OCI-M2 (cell line): ENCODE data around the gene MCF2L2.

Experiments
- DNase-seq: peaks from one replicate; lab custom pipeline; 2025; ENCODE audit not compliant: unreplicated experiment; lab: John Stamatoyannopoulos, UW

MCF2L2 gene

GRCh38 chr3:183300996-183301562, 127.3 kb downstream of the MCF2L2 start:
- no peak for DNase-seq

- no peak for DNase-seq
Measured at GRCh38 chr3:183299976-183300375, 128.4 kb downstream of the MCF2L2 start.

GRCh38 chr3:183298701-183299153, 129.7 kb downstream of the MCF2L2 start:
- DNase-seq, result no peak

- no peak for DNase-seq
Measured at GRCh38 chr3:183296944-183297343, 131.5 kb downstream of the MCF2L2 start.

- no peak for DNase-seq
Measured at GRCh38 chr3:183295211-183295610, 133.2 kb downstream of the MCF2L2 start.

GRCh38 chr3:183293966-183294365, 134.5 kb downstream of the MCF2L2 start:
- no peak for DNase-seq

GRCh38 chr3:183291497-183292031, 136.9 kb downstream of the MCF2L2 start:
- DNase-seq, result no peak

- DNase-seq, result no peak
Measured at GRCh38 chr3:183290216-183290615, 138.2 kb downstream of the MCF2L2 start.

- DNase-seq, result no peak
Measured at GRCh38 chr3:183288117-183288516, 140.3 kb downstream of the MCF2L2 start.

GRCh38 chr3:183287301-183287971, 141.0 kb downstream of the MCF2L2 start:
- no peak for DNase-seq

- no peak for DNase-seq
Measured at GRCh38 chr3:183285828-183286457, 142.5 kb downstream of the MCF2L2 start.

GRCh38 chr3:183285318-183285717, 143.1 kb downstream of the MCF2L2 start:
- no peak for DNase-seq

- no peak for DNase-seq
Measured at GRCh38 chr3:183284570-183284969, 143.8 kb downstream of the MCF2L2 start.

- DNase-seq, result no peak
Measured at GRCh38 chr3:183283886-183284285, 144.5 kb downstream of the MCF2L2 start.

- no peak for DNase-seq
Measured at GRCh38 chr3:183281126-183281797, 147.2 kb downstream of the MCF2L2 start.

- no peak for DNase-seq
Measured at GRCh38 chr3:183279371-183279770, 149.0 kb downstream of the MCF2L2 start.

- DNase-seq, result no peak
Measured at GRCh38 chr3:183278479-183279088, 149.8 kb downstream of the MCF2L2 start.

- no peak for DNase-seq
Measured at GRCh38 chr3:183277260-183277659, 151.2 kb downstream of the MCF2L2 start.

GRCh38 chr3:183275937-183276336, 152.5 kb downstream of the MCF2L2 start:
- no peak for DNase-seq

GRCh38 chr3:183275418-183275817, 153.0 kb downstream of the MCF2L2 start:
- no peak for DNase-seq

- no peak for DNase-seq
Measured at GRCh38 chr3:183274609-183275008, 153.8 kb downstream of the MCF2L2 start.
